ENCODE data around the gene DNAL1. TPM values are rescaled to one million over a fixed set of nuclear protein-coding genes. Genes with fewer than 3 reads are reported as not detected.

DNAL1 gene
- total and polyA plus RNA-seq, 2 of the 13 experiments (the other 11 are each of a cell fraction or from before 2014, with no cell fraction given), result 1.4 to 13.3 TPM

GRCh38 chr14:73663548-73664212 lies 18.9 kb downstream of the DNAL1 start (continued):
- TF ChIP-seq ZNF646 (CRISPR knock-in tag; IDR thresholded peaks at IDR 0.05), result 0 out of 2 replicates have a peak, but pooled peaks have one; percentile 27
- no peak for TF ChIP-seq FOXA1 (IDR thresholded peaks at IDR 0.05)
- peak; percentile 25; the same call in 1 of the 2 replicates for TF ChIP-seq FOXA1 (CRISPR knock-in tag; IDR thresholded peaks at IDR 0.05)
- no peak for TF ChIP-seq SP4 (CRISPR knock-in tag; IDR thresholded peaks at IDR 0.05)
- TF ChIP-seq BCL6 (CRISPR knock-in tag; IDR thresholded peaks at IDR 0.05), result 0 out of 2 replicates have a peak, but pooled peaks have one; percentile 6
- peak; percentile 34; the same call in 1 of the 2 replicates for TF ChIP-seq ISL2 (CRISPR knock-in tag; IDR thresholded peaks at IDR 0.05)
- TF ChIP-seq RAD51 (IDR thresholded peaks at IDR 0.05; ENCODE audit: borderline replicate concordance), result no peak
- peak in 1 of 2 experiments; percentile 15; a peak in 1 of 4 replicates for TF ChIP-seq EP300 (IDR thresholded peaks at IDR 0.05; ENCODE audit: low read depth in 2 of 2, low read length in 2 of 2)
- TF ChIP-seq EP300 (CRISPR knock-in tag; IDR thresholded peaks at IDR 0.05; ENCODE audit: borderline replicate concordance), result no peak

Measured in HepG2 (cell line).